CD14-positive monocyte (primary cell): Measurements from ENCODE around the gene ZFYVE28. TPM values are rescaled to one million over a fixed set of nuclear protein-coding genes. Genes with fewer than 3 reads are reported as not detected.
A peak's percentile ranks its signal among the peaks of the same experiment; 100 is the strongest.

Experiments used
- DNase-seq, 3 donors: peaks; one replicate each; pipeline ENCODE4 v3.0.0-alpha.2; 2011 to 2022
- H2AFZ ChIP-seq: 2 replicates; pipeline ENCODE4 v1.6.0; 2012; ENCODE audit warnings: mild to moderate bottlenecking, low read depth, low read length, inconsistent platforms; ENCODE audit not compliant: insufficient read depth, poor library complexity, severe bottlenecking
- H3K27ac ChIP-seq, 2 donors: 1 replicate in 1 of 2; 2 replicates in 1 of 2; pipeline ENCODE4 v1.5.1; 2012 to 2013; ENCODE audit warnings: low read length in 2 of 2, control low read depth in 1 of 2, inconsistent platforms in 1 of 2, low read depth in 1 of 2, mild to moderate bottlenecking in 1 of 2
- H3K27me3 ChIP-seq, 2 donors: one replicate each; pipeline versions ENCODE4 v1.6.0 to v1.6.1; 2011 to 2013; ENCODE audit warnings: low read length in 2 of 2; ENCODE audit not compliant: control insufficient read depth in 2 of 2, insufficient read depth in 2 of 2
- H3K36me3 ChIP-seq, 2 donors: replicated peaks in 1 of 2; 1 replicate in 1 of 2; 2 replicates in 1 of 2; pipeline versions ENCODE4 v1.5.1 to v1.6.1; 2012 to 2013; ENCODE audit warnings: low read length in 2 of 2, control low read depth in 1 of 2, inconsistent platforms in 1 of 2, mild to moderate bottlenecking in 1 of 2; ENCODE audit not compliant: insufficient read depth in 2 of 2, control insufficient read depth in 1 of 2
- H3K4me1 ChIP-seq, 2 donors: 1 replicate in 1 of 2; 2 replicates in 1 of 2; pipeline versions ENCODE4 v1.5.1 to v1.6.1; 2012 to 2013; ENCODE audit warnings: low read length in 2 of 2, control low read depth in 1 of 2, inconsistent platforms in 1 of 2, mild to moderate bottlenecking in 1 of 2, moderate library complexity in 1 of 2; ENCODE audit not compliant: insufficient read depth in 2 of 2, control insufficient read depth in 1 of 2
- H3K4me2 ChIP-seq: replicated peaks from 2 replicates; pipeline ENCODE3; 2012; ENCODE audit warnings: low read length, moderate library complexity, mild to moderate bottlenecking; ENCODE audit not compliant: poor library complexity, severe bottlenecking; ENCODE audit errors: extremely low read depth
- H3K4me3 ChIP-seq, 3 experiments: fragments of 200-600 bp in 1 of 3; sonication (generic) in 1 of 3; replicated peaks in 1 of 3; 1 replicate in 2 of 3; 2 replicates in 1 of 3; pipeline ENCODE4 v1.5.1; 2011 to 2013; ENCODE audit warnings: low read length in 3 of 3, mild to moderate bottlenecking in 3 of 3, control low read depth in 2 of 3, low read depth in 2 of 3, inconsistent platforms in 1 of 3, moderate library complexity in 1 of 3
- H3K79me2 ChIP-seq: 2 replicates; pipeline ENCODE4 v1.6.0; 2012; ENCODE audit warnings: mild to moderate bottlenecking, control low read depth, inconsistent platforms, low read length, moderate library complexity; ENCODE audit not compliant: insufficient read depth
- H3K9ac ChIP-seq: 2 replicates; pipeline ENCODE4 v1.6.0; 2017; ENCODE audit warnings: low read length, mild to moderate bottlenecking; ENCODE audit not compliant: insufficient read depth, poor library complexity, severe bottlenecking
- H3K9me3 ChIP-seq, 2 donors: replicated peaks in 1 of 2; 1 replicate in 1 of 2; 2 replicates in 1 of 2; pipeline versions ENCODE4 v1.5.1 to v1.6.1; 2012 to 2013; ENCODE audit warnings: low read length in 2 of 2, control low read depth in 1 of 2; ENCODE audit not compliant: control insufficient read depth in 1 of 2, insufficient read depth in 1 of 2
- H4K20me1 ChIP-seq: 2 replicates; pipeline ENCODE4 v1.6.0; 2012; ENCODE audit warnings: mild to moderate bottlenecking, low read length, control low read depth, moderate library complexity; ENCODE audit not compliant: insufficient read depth
- H3K27ac Mint-ChIP-seq, 7 donors: one replicate each; pipeline ENCODE4 v1.8.0; 2020; ENCODE audit warnings: mild to moderate bottlenecking in 7 of 7, mixed read lengths in 7 of 7, moderate library complexity in 6 of 7, inconsistent platforms in 2 of 7
- H3K27me3 Mint-ChIP-seq, 3 donors: one replicate each; pipeline ENCODE4 v1.8.0; 2021 to 2022; ENCODE audit warnings: low read depth in 3 of 3, mild to moderate bottlenecking in 3 of 3, mixed read lengths in 3 of 3, moderate library complexity in 3 of 3, inconsistent platforms in 1 of 3
- H3K36me3 Mint-ChIP-seq, 2 donors: one replicate each; pipeline ENCODE4 v1.8.0; 2020; ENCODE audit warnings: mixed read lengths in 2 of 2, inconsistent platforms in 1 of 2, mild to moderate bottlenecking in 1 of 2
- H3K4me1 Mint-ChIP-seq: one replicate; pipeline ENCODE4 v1.8.0; 2020; ENCODE audit warnings: mild to moderate bottlenecking, mixed read lengths
- H3K4me3 Mint-ChIP-seq, 2 donors: one replicate each; pipeline ENCODE4 v1.8.0; 2020; ENCODE audit warnings: mild to moderate bottlenecking in 2 of 2, mixed read lengths in 2 of 2, moderate library complexity in 1 of 2
- H3K9me3 Mint-ChIP-seq, 7 donors: one replicate each; pipeline ENCODE4 v1.8.0; 2020 to 2022; ENCODE audit warnings: mixed read lengths in 7 of 7, mild to moderate bottlenecking in 6 of 7, moderate library complexity in 6 of 7, inconsistent platforms in 2 of 7
- WGBS: methylation state at CpG from one replicate; pipeline ENCODE4 v1.1.5; 2013; ENCODE audit warnings: missing lambda C conversion rate; ENCODE audit not compliant: insufficient coverage; 5-methylcytosine and 5-hydroxymethylcytosine counted together
- intact Hi-C, 2 donors: fragments of 100-400 bp; cut with micrococcal nuclease; formaldehyde crosslinking; loops; one replicate each; pipeline versions ENCODE4 v1.15.0 to v1.15.1; 2023
- polyA plus RNA-seq, 3 donors: library from polyadenylated mRNA; depleted of rRNA in 1 of 3; unstranded in 2 of 3; stranded (reverse) in 1 of 3; fragments of 300-500 nt in 2 of 3; fragments of >200 nt in 1 of 3; fragmentation: Illumina TruSeq in 2 of 3; gene quantifications; 1 replicate in 2 of 3; 2 replicates in 1 of 3; pipeline ENCODE4 v1.2.3, GENCODE V29; 2012 to 2021
- TF ChIP-seq, protein P1 (sequence below): fragments of 200-600 bp; IDR thresholded peaks from one replicate; pipeline ENCODE4 v1.8.0; 2022; ENCODE audit warnings: antibody characterized with exemption, mild to moderate bottlenecking

ZFYVE28 gene
- polyA plus RNA-seq, 3 donors, result 1.0 to 4.4 (median 1.1) TPM

DNA sequence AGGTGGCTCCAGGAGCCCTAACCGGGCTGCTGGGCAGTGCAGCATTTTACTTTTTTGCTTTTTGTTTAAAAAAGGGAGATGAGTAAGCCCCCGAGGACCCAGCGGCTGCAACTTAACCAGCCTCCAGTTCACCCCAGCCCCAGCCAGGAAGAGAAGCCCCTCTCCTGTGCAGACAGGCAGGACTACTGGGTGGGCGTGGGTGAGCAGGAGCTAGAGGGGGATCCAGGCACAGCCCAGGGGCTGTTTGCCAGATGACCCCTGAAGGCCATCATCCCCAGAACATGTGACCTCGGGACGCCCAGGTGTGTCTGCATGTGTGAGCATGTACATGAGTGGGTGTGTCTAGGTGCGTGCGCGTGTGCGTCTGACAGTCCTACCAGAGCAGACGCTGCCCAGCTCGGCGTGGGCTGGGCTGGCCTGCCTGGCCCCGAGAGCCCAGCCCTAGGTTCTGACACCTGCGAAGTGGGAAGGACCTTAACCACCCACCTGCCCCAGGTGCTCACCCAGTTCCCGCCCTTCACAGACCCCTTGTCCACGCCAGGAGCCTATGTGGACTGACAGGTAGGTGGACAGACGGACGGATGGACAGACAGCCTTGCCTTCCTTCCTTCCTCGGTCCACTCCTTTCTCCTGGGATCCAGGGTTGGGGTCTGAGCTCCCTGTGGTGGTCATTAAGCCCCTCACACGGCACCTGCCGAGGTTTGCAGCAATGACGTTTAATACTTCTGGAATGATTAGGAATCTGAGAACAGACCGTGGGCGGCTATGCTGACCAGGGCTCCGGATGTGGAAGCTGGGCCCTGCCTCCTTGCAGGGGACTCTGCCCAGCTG, 168.7 kb downstream of the ZFYVE28 start:
- H3K79me2 ChIP-seq, result no peaks in the 10 kb centered on the region
- H3K36me3 ChIP-seq, result peaks cover 55 to 65% of the 10 kb centered on the region in 2 donors
- H3K4me1 ChIP-seq, result peaks cover 2 to 6% of the 10 kb centered on the region in 2 donors
- H3K27ac ChIP-seq, result no peak overlapping the region
- H3K4me3 Mint-ChIP-seq, result no peak overlapping the region
- no peak overlapping the region for H3K4me2 ChIP-seq
- TF ChIP-seq, protein P1, sequence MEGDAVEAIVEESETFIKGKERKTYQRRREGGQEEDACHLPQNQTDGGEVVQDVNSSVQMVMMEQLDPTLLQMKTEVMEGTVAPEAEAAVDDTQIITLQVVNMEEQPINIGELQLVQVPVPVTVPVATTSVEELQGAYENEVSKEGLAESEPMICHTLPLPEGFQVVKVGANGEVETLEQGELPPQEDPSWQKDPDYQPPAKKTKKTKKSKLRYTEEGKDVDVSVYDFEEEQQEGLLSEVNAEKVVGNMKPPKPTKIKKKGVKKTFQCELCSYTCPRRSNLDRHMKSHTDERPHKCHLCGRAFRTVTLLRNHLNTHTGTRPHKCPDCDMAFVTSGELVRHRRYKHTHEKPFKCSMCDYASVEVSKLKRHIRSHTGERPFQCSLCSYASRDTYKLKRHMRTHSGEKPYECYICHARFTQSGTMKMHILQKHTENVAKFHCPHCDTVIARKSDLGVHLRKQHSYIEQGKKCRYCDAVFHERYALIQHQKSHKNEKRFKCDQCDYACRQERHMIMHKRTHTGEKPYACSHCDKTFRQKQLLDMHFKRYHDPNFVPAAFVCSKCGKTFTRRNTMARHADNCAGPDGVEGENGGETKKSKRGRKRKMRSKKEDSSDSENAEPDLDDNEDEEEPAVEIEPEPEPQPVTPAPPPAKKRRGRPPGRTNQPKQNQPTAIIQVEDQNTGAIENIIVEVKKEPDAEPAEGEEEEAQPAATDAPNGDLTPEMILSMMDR, result no peak
- intact Hi-C loops, result loop anchor here in 1 of 2 donors (10.0 kb wide), 1 partner anchor 675 kb away; no protein-coding TSS in a partner anchor
- peaks cover 40 to 65% of the 10 kb centered on the region in 2 donors for H3K36me3 Mint-ChIP-seq
- H3K9me3 Mint-ChIP-seq, result no peaks in the 10 kb centered on the region
- WGBS, result 97% methylated on average over 17 of the region's 26 CpGs
- H3K9ac ChIP-seq, result no peak overlapping the region
- DNase-seq, result no peak
- H3K27me3 Mint-ChIP-seq, result no peaks in the 10 kb centered on the region
- peaks cover 8% of the 10 kb centered on the region for H3K4me1 Mint-ChIP-seq
- H3K9me3 ChIP-seq, result no peaks in the 10 kb centered on the region
- H3K27me3 ChIP-seq, result no peaks in the 10 kb centered on the region
- no peak overlapping the region for H2AFZ ChIP-seq
- no peak overlapping the region for H3K27ac Mint-ChIP-seq
- H3K4me3 ChIP-seq, result no peak overlapping the region
- H4K20me1 ChIP-seq, result peaks cover 43% of the 10 kb centered on the region

DNA sequence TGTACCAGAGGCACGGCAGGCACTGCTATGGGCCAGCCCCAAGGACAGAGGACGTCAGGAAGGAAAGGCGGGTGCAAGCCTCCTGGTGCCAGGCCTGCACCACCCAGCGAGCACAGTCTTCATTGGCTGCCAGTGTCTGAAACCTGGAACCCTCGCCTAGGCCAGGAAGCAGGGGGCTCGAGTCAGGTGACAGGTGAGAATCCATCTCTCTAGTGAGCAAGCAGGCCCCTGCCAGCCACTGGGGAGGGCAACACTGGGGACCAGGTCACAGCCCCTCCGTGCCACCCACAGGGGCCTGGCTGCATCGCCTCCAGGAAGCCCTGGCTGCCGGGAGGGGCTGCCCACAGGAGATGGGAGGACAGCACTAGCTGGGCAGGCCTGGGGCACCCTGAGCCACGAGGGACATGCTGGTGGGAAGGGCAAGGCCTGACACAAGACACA, 169.6 kb downstream of the ZFYVE28 start:
- Histone ChIP-seq H2AFZ (no peak overlapping the region), H3K4me3 (no peak overlapping the region), H3K36me3 (peaks cover 51 to 56% of the 10 kb centered on the region in 2 donors), H4K20me1 (peaks cover 34% of the 10 kb centered on the region), H3K79me2 (no peaks in the 10 kb centered on the region), H3K4me1 (peaks cover 11% of the 10 kb centered on the region in 2 donors), H3K27ac (no peak overlapping the region), H3K9ac (no peak overlapping the region), H3K4me2 (no peak overlapping the region), H3K27me3 (no peaks in the 10 kb centered on the region), H3K9me3 (no peaks in the 10 kb centered on the region)
- H3K27ac Mint-ChIP-seq, result peak overlapping the region in 2 of 7 donors; percentile 27 to 76
- intact Hi-C loops, result loop anchor here in 1 of 2 donors (10.0 kb wide), 1 partner anchor 674 kb away; no protein-coding TSS in a partner anchor
- DNase-seq, result peak in 1 of 3 donors; percentile 1
- H3K4me3 Mint-ChIP-seq, result no peak overlapping the region
- H3K4me1 Mint-ChIP-seq, result peaks cover 17% of the 10 kb centered on the region
- TF ChIP-seq, protein P1, result no peak
- H3K27me3 Mint-ChIP-seq, result no peaks in the 10 kb centered on the region
- WGBS, result 93% methylated on average over 10 of the region's 10 CpGs
- H3K9me3 Mint-ChIP-seq, result no peaks in the 10 kb centered on the region
- peaks cover 31 to 56% of the 10 kb centered on the region in 2 donors for H3K36me3 Mint-ChIP-seq
